HG03103 (cell line): ENCODE results near the gene TTC14.

Experiments
- ATAC-seq: cut with Tn5 transposase; IDR thresholded peaks from one replicate; pipeline ENCODE4 v1.9.1; 2021; ENCODE audit warnings: low read depth; ENCODE audit not compliant: unreplicated experiment

Gene TTC14

DNA sequence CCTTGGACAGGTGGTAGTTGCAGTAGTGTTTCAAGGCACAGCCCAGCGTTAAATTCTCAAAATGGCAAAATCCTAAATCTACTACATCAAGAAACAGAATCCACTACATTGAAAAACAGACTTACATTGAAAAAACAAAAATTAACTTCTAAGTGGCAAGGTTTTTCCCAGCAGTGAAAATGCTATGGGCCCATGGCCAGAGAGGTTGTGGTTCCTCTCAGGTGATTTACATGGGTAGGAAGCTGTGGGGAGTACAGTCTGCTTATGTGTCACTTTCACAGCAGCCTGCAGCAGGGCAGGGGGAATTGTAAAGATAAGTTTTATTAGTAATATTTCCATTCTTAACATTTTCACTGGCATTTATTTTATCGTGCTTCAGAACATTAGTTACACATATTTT lies 24.9 kb downstream of the TTC14 start:
- ATAC-seq = peak; percentile 81

DNA sequence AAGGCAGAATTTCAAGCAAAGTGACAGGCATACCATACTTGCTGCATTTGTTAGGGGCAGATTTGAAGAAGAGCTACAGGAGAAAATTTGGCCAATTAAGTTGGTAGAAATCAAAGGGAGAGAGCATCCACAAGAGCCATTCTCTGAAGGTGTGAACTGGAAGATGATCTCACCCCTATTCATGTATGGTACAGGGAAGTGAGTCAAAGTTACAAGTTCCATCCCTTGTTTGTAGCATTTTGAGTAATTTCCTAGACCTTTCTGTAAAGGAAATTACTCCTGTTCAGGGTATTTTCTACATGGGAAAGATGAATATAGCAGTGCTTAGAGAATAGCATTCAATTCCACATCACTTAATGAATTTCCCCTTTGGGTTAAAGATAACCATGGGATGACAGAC lies 28.4 kb downstream of the TTC14 start:
- ATAC-seq = no peak

DNA sequence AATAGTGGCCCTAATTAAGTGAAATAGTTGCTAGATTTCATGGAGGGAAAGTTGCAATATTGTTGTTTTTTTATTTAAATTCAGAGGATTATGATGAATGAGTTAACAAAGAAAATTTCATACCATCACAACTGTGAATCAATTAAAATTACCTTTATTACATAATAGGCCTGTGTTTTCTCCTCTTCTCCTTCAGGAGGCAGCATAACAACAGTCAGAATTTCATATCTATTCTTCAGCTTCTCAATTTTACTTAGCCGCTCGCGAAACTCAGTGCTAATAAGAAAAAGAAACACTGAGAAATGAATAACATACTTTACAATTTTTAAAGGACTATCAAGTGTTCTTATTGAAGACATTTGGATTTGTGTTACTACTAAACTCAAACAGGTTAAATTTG lies 29.4 kb downstream of the TTC14 start:
- ATAC-seq = no peak

DNA sequence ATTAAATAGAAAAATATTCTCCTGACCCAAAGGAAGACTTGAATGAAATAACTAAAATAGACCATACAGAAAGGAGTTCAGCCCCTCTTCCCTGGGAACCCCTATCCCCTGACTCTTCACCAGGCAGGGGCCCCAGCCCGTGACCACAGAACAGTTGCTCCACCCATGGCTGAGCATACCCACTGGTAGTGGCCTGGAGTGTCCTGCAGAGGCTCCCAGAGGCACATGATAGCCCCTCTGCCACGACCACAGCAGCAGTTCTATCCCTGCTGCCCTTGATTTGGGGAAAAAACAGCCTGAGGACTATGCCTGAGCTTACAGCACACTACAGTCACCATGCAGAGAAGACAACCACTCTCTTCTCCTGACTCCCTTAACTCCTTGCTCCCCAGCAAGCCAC lies 31.8 kb downstream of the TTC14 start:
- no peak for ATAC-seq

DNA sequence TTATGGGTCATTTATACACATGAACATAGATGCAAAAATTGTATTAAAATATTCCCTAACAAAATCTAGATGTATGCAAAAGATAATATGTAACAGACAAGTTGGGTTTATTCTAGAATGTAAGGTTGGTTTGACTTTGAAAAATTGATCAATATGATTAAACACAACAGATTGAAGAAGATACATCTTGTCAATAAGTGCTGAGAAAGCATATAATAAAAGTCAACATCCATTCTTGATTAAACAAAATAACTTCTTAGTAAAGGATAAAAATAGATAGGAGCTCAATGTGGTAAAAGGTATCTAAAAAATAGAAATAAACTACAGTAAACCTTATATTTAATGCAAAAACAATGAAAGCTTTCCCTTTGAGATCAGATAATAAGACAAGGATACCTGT lies 39.0 kb downstream of the TTC14 start:
- no peak for ATAC-seq

DNA sequence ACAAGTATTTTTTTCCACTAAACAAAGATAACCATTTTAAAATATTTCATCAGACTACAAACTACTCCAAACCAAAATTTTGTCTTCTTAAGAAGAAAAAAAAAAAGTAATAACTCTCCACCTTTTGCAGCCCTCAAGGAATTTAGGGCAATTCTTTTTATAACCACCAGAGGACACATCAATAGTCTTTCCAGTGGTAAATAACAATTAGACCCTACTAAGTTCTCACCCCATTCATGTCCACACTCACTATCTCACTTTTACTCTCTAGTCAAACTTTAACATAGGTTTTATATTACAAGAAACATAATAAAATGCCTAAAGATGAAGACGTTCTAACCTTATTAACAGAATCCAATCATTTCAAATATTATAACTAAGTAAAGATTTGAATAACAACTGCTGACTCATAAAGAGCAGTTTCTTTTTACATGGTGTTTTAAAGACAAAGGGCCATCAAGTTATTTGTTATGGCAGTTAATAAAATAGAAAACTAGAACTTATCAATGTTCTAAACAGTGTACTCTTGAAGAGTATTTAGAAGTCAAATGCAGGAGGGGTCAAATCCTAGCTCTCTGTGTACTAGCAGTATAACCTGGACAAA lies 44.3 kb downstream of the TTC14 start:
- ATAC-seq = peak; percentile 77

DNA sequence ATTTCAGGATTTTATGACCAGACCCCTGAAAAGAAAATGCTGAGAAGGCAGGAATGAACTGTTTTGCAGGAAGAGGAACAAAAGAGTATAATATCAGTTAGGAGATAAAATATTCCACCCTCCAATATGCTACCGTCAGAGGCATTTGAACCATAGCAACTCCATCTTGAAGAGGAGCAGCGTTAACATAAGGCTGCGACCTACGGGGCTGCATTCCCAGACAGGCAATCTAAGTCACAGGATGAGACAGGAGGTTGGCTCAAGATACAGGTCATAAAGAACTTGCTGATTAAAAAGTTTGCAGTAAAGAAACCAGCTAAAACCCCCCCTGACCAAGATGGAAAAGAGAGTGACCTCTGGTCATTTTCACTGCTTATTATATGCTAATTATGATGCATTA lies 54.4 kb downstream of the TTC14 start:
- ATAC-seq = no peak

DNA sequence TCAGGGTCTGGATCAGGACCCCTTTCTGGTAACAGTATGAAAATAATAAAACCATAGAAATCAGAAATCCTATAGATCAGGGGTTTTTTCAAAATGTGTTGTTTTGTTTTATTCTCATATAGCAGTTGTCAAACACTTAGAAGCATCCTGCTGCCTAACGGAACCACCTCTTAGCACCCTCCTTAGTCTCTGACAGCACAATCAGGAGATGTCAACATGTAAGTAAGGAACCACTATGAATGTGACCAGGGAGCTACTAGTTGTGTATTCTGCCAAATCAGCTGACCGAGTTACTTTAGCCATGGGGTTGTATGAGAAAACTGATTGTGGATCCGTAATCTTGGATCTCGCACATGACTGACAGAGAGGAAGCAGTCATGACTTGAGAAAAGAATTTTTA lies 55.1 kb downstream of the TTC14 start:
- no peak for ATAC-seq
